Measurements from ENCODE around the gene YBX2.

- TF ChIP-seq, protein P1, sequence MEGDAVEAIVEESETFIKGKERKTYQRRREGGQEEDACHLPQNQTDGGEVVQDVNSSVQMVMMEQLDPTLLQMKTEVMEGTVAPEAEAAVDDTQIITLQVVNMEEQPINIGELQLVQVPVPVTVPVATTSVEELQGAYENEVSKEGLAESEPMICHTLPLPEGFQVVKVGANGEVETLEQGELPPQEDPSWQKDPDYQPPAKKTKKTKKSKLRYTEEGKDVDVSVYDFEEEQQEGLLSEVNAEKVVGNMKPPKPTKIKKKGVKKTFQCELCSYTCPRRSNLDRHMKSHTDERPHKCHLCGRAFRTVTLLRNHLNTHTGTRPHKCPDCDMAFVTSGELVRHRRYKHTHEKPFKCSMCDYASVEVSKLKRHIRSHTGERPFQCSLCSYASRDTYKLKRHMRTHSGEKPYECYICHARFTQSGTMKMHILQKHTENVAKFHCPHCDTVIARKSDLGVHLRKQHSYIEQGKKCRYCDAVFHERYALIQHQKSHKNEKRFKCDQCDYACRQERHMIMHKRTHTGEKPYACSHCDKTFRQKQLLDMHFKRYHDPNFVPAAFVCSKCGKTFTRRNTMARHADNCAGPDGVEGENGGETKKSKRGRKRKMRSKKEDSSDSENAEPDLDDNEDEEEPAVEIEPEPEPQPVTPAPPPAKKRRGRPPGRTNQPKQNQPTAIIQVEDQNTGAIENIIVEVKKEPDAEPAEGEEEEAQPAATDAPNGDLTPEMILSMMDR (IDR thresholded peaks at IDR 0.05; ENCODE audit: insufficient read depth, low read length): no peak
- no peak for TF ChIP-seq SPI1 (IDR thresholded peaks at IDR 0.05; ENCODE audit: borderline replicate concordance, low read depth)
Observed at GRCh38 chr17:7308625-7309433, 14.4 kb upstream of the YBX2 start.

All from HL-60 (cell line).